Activated T-helper 1 cell treated with anti-CD3 and anti-CD28 coated beads, Interleukin-2, amount 50 U/mL, for 16 hours (primary cell): ENCODE measurements around the gene RAB15.

Source experiments
- DNase-seq, 2 donors: peaks; one replicate each; pipeline ENCODE4 v3.0.0-alpha.2; 2020; ENCODE audit warnings: low read depth in 1 of 2, low spot score in 1 of 2

RAB15 gene

GRCh38 chr14:64956697-64957406 is 15.3 kb downstream of the RAB15 start:
- DNase-seq, result no peak

- DNase-seq, result no peak
Observed at GRCh38 chr14:64955297-64955696, 16.8 kb downstream of the RAB15 start.

DNA sequence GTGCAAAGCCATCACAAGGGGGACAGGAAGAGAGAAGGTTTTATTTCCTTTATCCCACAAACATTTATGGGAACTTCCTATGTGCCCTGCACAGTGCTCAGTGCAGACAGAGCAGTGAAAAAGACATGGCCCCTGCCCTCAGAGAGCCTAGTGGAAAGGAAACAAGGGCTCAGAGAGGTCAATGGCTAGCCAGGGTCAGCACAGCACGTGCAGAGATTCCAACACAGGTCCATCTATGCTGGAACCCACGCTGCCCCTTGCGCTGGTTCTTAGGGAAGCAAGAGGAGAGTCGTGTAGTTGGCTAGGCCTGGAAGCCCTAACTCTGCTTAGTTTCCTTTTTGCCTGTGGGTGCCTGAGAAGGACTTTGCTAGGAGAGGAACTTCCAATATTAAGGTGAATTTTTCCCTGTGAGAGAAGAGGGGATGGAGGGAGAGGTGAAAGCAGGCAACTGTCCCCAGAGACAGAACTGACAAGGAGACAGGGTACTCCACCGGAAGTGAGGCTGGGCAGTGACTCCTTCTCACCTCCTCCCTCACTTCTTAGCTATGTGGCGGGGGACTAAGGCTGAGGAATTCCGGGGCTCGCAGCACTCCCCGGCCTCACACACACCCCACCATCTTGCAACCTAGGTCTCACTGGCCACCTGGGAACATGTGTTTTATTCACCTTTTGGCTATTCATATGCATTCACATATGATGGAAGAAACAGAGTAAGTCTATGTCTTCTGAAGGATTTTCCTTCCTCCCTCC is 17.5 kb downstream of the RAB15 start:
- no peak for DNase-seq

- no peak for DNase-seq
Observed at GRCh38 chr14:64953661-64954060, 18.5 kb downstream of the RAB15 start.

GRCh38 chr14:64953310-64953654 is 18.9 kb downstream of the RAB15 start:
- no peak for DNase-seq

GRCh38 chr14:64952598-64953309 is 19.4 kb downstream of the RAB15 start:
- DNase-seq, result no peak

- no peak for DNase-seq
Observed at GRCh38 chr14:64951724-64952123, 20.4 kb downstream of the RAB15 start.

GRCh38 chr14:64951291-64951690 is 20.8 kb downstream of the RAB15 start:
- DNase-seq, result no peak

DNA sequence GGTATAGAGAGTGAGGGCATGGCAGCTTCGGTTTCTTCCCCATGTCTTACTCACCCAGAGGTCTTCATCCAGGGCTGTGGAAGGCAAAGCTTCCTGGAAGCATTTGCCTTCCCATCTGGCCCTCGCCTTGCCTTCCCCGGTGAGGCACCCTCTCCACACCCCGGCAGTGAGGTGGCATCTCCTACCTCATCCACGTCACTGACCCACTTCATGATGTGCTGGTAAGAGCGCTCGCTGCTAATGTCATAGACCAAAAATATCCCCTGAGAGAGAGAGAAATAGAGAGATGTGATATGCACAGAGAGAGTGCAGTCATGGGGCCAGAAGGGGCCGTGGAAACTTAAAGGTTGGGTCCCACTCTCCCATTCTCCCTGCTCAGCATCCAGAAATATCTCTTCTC is 21.2 kb downstream of the RAB15 start:
- DNase-seq, result no peak

DNA sequence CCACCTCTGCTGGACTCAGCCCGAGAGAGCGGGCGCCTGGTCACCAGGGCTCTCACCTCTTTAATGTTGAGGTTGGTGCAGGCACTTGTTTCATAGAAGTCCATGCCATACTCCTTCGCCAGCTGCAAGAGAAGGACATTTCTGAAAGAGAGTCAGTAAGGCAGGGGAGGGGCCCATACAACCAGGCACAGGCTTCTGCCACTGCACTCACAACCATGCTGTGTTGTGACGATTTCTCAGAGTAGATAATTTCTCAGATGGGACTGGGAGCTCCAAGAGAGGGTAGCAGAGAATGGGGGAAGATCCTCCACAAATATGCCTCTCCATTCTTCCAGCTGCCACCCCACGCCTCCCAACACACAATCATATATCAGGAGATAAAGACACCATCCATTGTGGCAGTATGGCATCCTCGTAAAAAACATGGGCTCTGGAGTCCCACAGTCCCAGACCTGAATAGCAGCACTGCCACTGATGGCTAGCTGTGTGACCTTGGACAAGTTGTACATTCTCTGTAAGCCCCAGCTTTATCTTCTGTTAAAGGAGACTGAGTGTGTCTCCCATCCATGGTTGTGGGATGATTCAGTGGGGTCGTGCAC is 23.4 kb downstream of the RAB15 start:
- no peak for DNase-seq

DNA sequence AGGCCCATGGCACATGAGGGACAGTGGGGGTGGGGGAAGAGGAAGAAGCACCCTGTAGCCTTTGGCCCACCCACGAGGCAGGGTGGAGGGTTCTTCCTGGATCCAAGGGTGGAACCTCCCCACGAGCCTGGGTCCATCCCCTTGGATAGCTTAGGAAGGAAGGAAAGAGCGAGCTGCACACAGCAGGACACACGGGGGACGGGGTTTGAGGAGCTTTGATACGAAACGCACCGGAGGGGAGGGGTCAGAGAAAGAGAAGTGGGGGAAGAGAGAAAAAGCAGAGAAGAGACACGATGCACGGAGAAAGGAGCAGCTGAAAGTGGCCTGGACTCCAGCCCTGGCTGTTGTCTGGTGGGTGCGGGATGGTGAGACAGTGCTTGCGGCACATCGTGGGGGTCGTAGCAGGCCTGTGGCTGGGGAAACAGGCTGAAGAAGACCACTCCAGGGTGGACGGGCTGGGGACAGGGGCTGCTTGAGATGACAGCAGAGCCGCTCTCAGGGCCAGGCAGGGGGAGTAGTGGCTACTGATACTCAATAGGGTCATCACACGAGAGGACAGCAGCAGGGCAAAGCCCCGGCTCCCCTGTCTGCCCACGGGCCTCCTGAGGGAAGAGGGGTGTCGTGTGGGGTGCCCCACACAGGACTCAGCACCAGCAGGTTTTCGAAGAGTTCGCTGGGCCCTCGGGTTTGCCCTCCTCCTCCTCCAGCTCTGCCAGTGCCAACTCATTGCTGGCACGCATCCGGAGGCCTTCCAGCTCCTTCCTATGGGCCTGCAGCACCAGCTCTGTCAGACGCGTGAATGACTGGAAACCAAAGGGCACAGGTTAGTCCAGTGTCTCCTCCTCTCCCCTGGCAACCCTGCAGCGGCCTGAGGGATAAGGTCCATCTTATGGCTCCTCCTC is 24.2 kb downstream of the RAB15 start:
- DNase-seq, result no peak

GRCh38 chr14:64946310-64947045 is 25.7 kb downstream of the RAB15 start:
- DNase-seq, result no peak

DNA sequence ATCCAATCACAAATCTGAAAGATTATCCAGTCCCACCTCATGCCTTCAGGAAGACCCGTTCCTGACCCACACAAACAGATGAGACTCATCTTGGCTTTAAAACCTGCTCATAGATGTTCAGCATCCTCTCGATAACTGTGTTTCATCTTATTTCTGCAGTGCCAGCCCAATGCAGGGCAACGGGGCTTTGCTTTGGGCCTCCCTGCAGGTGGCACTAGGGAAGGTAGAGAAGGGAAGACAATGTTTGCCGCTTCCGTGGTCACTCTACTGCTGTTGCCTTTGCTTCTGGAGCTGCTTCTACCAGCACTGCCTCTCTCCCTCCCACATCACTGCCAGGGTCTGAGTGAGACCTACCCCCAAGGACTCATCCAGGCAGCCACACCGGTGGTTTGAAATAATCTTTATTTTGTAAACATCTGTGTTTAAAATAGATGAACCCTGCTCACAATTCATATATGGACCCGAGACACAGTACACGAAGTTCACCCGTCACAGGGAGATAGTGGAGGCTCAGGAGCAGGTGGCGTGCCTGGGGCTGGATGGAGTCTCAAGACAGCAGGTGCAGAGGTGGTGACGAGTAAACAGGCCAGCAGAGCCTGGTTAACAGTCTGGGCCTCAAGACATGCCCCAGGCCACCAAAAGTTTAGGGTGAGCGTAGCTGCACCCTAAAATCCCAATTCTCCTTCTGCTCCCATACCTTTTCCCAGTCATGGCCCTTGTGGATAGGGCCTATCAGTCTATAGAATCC is 26.5 kb downstream of the RAB15 start:
- no peak for DNase-seq

DNA sequence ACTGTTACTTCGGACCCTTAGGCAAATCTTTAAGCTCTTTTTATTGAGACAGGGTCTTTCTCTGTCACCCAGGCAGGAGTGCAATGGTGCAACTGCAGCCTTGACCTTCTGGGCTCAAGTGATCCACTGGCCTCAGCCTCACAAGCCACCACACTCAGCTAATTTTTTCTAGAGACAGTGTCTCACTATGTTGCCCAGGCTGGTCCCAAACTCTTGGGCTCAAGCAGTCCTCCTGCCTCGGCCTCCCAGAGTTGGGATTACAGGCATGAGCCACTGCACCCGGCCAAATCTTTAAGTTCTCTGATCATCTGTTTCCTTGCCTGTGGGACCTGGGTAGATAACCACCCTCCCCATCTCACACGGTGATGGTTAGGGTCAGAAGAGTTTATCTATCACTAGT is 27.3 kb downstream of the RAB15 start:
- DNase-seq, result no peak

DNA sequence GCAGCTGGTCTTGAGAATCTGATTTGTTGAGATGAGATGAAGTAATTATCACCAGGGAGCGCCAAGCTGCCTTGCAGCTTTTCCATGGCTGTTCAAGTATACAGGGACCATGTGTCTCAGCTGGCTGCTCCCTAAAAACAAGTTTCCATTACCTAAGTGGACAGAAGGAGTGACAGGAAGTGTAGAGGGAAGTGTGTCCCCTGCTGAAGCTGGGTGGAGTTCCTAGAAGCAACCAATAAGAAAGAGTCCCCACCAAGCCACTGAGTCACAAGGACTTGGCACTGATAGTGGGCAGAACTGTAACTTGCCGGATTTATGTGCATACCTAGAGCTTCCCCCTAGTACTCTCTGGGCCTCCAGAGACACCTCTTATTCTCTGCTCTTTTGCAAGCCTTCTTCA is 28.1 kb downstream of the RAB15 start:
- no peak for DNase-seq

GRCh38 chr14:64943556-64943955 is 28.6 kb downstream of the RAB15 start:
- DNase-seq, result no peak

DNA sequence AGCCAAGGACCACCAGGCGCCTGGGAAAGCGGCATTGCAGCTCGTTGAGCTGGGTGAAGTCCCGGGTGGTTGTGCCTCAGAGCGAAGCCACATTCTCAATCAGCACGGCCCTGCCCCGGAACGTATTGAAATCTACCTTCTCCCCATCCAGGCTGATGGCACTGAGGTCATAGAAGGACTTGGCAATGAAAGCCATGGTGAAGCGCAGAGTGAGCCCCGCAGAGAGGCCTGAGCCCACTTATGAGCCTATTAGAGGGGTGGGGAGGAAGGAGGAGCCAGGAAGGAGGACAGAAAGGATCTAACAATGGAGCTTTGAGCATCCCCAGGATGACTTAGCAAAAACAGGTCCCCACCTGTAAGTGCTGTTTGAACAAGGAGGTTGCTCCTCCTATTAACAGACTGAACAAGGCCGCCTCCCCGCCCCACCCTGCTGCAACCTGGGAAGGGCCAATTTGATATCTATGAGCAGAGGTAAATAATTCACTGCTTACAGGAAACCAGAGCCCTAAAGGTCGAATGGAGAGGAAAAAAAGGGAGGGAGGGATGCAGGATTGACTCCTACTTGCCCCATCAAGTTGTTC is 29.5 kb downstream of the RAB15 start, which contains the start of gene GPX2:
GPX2 (minus strand) TSS at position 215 of the 581 bp plus-strand sequence; CDS start at position 196, 19 bp downstream.
- no peak for DNase-seq

GRCh38 chr14:64940336-64940910 is 31.7 kb downstream of the RAB15 start:
- DNase-seq, result no peak

DNA sequence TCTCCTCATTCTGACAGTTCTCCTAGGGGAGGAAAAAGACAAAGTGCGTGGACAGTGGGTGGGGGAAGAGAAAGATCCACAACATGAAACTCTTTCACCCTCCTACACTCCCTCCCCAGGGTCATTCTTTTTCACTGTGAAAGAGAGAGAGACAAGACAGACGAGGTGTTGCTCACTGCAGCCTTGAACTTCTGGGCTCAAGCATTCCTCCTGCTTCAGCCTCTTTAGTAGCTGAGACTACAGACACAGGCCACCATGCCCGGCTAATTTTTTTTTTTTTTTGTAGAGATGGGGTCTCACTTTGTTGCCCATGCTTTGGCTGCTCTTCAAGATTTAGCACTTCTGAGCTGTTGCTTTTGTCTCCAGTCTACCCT is 32.3 kb downstream of the RAB15 start:
- DNase-seq, result no peak
